Stomach (tissue), 9 donors: Measurements from ENCODE around the gene FAM117A. TPM values are rescaled to one million over a fixed set of nuclear protein-coding genes. Genes with fewer than 3 reads are reported as not detected.

Source experiments
- DNase-seq, 2 donors: peaks; one replicate each; pipeline versions ENCODE4 v3.0.0 to v3.0.0-alpha.2; 2013 to 2019
- H3K27ac ChIP-seq, 5 donors: fragments of 200-600 bp in 4 of 5; sonication (generic) in 4 of 5; one replicate each; pipeline ENCODE4 v1.5.1; 2013 to 2019; ENCODE audit warnings: mild to moderate bottlenecking in 1 of 5, moderate library complexity in 1 of 5
- H3K27me3 ChIP-seq, 3 donors: fragments of 200-600 bp; sonication (generic); one replicate each; pipeline ENCODE4 v1.5.1; 2017 to 2019; ENCODE audit warnings: mixed run types in 1 of 3
- H3K36me3 ChIP-seq, 4 donors: fragments of 200-600 bp; sonication (generic); 1 replicate in 3 of 4; 2 replicates in 1 of 4; pipeline ENCODE4 v1.5.1; 2016 to 2019
- H3K4me1 ChIP-seq, 4 donors: fragments of 200-600 bp; sonication (generic); one replicate each; pipeline ENCODE4 v1.5.1; 2016 to 2019
- H3K4me3 ChIP-seq, 4 donors: fragments of 200-600 bp; sonication (generic) in 3 of 4; one replicate each; pipeline ENCODE4 v1.5.1; 2016 to 2019; ENCODE audit warnings: mild to moderate bottlenecking in 1 of 4
- H3K9me3 ChIP-seq, 4 donors: fragments of 200-600 bp; sonication (generic); one replicate each; pipeline ENCODE4 v1.5.1; 2016 to 2019
- CTCF ChIP-seq, 7 experiments: fragments of 450-650 bp in 4 of 7; fragments of 200-600 bp in 3 of 7; sonication (generic) in 3 of 7; IDR thresholded peaks; one replicate each; pipeline ENCODE4 v1.5.1; 2016 to 2019; ENCODE audit warnings: antibody characterized with exemption in 7 of 7, control low read depth in 2 of 7, mild to moderate bottlenecking in 1 of 7
- EP300 ChIP-seq: sonication (generic); formaldehyde crosslinking; IDR thresholded peaks from one replicate; pipeline ENCODE4 v1.6.1; 2017; ENCODE audit warnings: antibody characterized with exemption
- POLR2A ChIP-seq, 4 donors: fragments of 450-650 bp; IDR thresholded peaks; one replicate each; pipeline ENCODE4 v1.6.1; 2016; ENCODE audit warnings: antibody characterized with exemption in 4 of 4, control low read depth in 2 of 4, mild to moderate bottlenecking in 1 of 4, moderate library complexity in 1 of 4
- POLR2AphosphoS5 ChIP-seq, 3 donors: sonication (generic); formaldehyde crosslinking; IDR thresholded peaks; one replicate each; pipeline ENCODE4 v1.6.1; 2016; ENCODE audit warnings: antibody characterized with exemption in 3 of 3
- WGBS, 5 donors: extraction: QIAGEN DNeasy Blood & Tissue Kit in 3 of 5; methylation state at CpG; one replicate each; pipeline versions ENCODE4 v1.1.5 to v1.1.7; 2013 to 2018; 5-methylcytosine and 5-hydroxymethylcytosine counted together
- intact Hi-C: fragments of 100-400 bp; cut with DNase I; formaldehyde crosslinking; loops from one replicate; pipeline ENCODE4 v1.15.1; 2023; ENCODE audit warnings: low total_unique reads
- polyA plus RNA-seq, 3 donors: library from polyadenylated mRNA; stranded (reverse); fragments of 200-250 nt; gene quantifications; one replicate each; pipeline ENCODE4 v1.2.3, GENCODE V29; 2013
- total RNA-seq, 5 donors: library from RNA; depleted of rRNA; stranded (reverse); fragments of >200 nt; gene quantifications; one replicate each; pipeline versions ENCODE4 v1.1.0 to v1.2.3, GENCODE V29; 2014 to 2016
- donor health status: healthy with polysubstance abuse.
- donor health status: Bipolar disorder and iron deficiency.
- donor health status: healthy.

Gene FAM117A
- total and polyA plus RNA-seq, 8 donors: 0.58 to 39.7 (median 6.1) TPM

DNA sequence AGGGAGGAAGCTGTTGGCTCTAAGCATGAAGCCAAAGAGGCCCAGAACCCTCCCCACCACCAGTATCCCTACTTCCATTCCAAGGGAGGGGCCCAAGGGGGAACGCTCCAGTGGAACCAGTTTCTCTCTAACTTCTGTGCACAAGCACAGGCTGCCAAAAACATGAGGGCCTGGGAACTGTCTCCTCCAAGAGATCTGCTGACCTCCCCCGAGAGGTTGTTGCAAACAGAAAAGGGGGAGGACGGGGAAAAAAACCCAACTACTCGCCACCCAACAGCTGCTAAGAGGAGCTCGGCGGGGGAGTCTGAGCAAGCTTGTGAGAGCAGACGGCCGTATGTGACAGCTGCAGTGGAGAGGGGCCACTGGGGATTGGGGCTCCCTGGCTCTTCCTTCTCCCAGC, 40.5 kb downstream of the FAM117A start:
- Histone ChIP-seq H3K4me1 (peaks cover 10 to 38% (median 23%) of the 10 kb centered on the region in 4 donors), H3K4me3 (no peak overlapping the region), H3K36me3 (peaks cover 16 to 53% (median 49%) of the 10 kb centered on the region in 4 donors), H3K27ac (peak overlapping the region in 4 of 5 donors; percentile 41 to 71 (median 52)), H3K27me3 (no peaks in the 10 kb centered on the region), H3K9me3 (no peaks in the 10 kb centered on the region)
- DNase-seq: peak in 1 of 2 donors; percentile 89
- TF ChIP-seq POLR2A (IDR thresholded peaks at IDR 0.05): no peak
- TF ChIP-seq CTCF (IDR thresholded peaks at IDR 0.05): no peak
- no peak for TF ChIP-seq POLR2AphosphoS5 (IDR thresholded peaks at IDR 0.05)
- no peak for TF ChIP-seq EP300
- intact Hi-C loops: no loop called here
- 38 to 67% (median 58%) methylated on average over 7 to 8 of the region's 8 CpGs for WGBS, 5 donors

DNA sequence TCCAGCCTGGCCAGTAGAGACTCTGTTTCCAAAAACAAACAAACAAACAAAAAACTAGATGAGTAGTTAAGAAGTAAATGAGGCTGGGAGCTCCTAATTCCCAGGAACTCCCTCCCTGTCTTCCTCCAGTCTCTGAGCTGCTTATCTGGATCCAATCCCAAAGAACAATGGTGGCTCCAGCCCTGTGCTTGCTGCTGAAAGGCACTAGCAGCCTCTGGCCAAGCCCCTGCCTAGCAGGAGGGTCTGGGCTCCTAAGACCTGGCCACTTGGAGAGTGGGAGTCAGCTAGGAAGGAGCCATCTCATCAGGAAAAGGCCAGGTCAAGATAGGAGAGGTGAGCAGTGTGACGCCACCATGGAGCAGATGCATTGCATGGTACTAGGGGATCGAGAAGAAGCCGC, 41.9 kb downstream of the FAM117A start:
- Histone ChIP-seq H3K4me3 (no peak overlapping the region), H3K9me3 (no peaks in the 10 kb centered on the region), H3K27ac (peak overlapping the region in 2 of 5 donors; percentile 41 to 71), H3K27me3 (no peaks in the 10 kb centered on the region), H3K4me1 (peaks cover 14 to 36% (median 22%) of the 10 kb centered on the region in 4 donors), H3K36me3 (peaks cover 27 to 67% (median 62%) of the 10 kb centered on the region in 4 donors)
- intact Hi-C loops: no loop called here
- WGBS, 5 donors: 90 to 100% (median 100%) methylated on average over 3 of the region's 3 CpGs
- no peak for TF ChIP-seq POLR2AphosphoS5 (IDR thresholded peaks at IDR 0.05)
- TF ChIP-seq POLR2A (IDR thresholded peaks at IDR 0.05): no peak
- no peak for TF ChIP-seq CTCF (IDR thresholded peaks at IDR 0.05)
- no peak for TF ChIP-seq EP300
- DNase-seq: no peak

DNA sequence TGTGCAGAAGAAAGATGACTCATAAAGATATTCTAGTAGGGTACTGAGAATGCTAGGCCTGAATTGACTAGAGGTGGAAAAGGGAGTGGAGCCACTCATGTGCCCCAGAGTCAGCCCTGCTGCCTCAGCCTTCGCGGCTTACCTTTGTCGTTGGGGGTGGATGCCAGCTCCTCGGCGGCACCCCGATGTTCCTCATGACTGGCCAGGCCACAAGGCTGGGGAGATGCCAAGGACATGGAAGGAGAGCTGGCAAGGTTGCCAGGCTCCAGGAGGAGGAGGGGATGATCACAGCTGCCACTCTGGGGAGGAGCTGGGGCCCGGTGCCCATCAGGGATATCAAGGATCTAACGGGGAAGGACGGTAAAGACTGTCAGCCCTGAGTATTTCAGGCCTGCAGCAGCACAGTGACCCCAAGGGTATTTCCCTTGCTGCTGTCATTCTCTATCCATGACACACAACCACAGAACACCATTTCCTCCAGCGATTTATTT, 46.5 kb downstream of the FAM117A start:
- intact Hi-C loops: loop anchor here (10.0 kb wide), 2 partner anchors 47 to 137 kb away; partner anchors contain the start of gene FAM117A
- TF ChIP-seq CTCF (IDR thresholded peaks at IDR 0.05): no peak
- no peak for TF ChIP-seq EP300
- TF ChIP-seq POLR2AphosphoS5 (IDR thresholded peaks at IDR 0.05): no peak
- TF ChIP-seq POLR2A (IDR thresholded peaks at IDR 0.05): no peak
- DNase-seq: peak in 1 of 2 donors; percentile 46
- H3K4me1 ChIP-seq: peaks cover 15 to 37% (median 26%) of the 10 kb centered on the region in 4 donors
- no peak overlapping the region for H3K4me3 ChIP-seq
- H3K27me3 ChIP-seq: no peaks in the 10 kb centered on the region
- WGBS, 5 donors: 42 to 78% (median 44%) methylated on average over 10 of the region's 10 CpGs
- H3K27ac ChIP-seq: peak overlapping the region in 3 of 5 donors; percentile 19 to 69 (median 52)
- H3K9me3 ChIP-seq: no peaks in the 10 kb centered on the region
- peaks cover 27 to 96% (median 95%) of the 10 kb centered on the region in 4 donors for H3K36me3 ChIP-seq

GRCh38 chr17:49716668-49717364, 47.1 kb downstream of the FAM117A start:
- intact Hi-C loops: loop anchor here (10.0 kb wide), 2 partner anchors 48 to 138 kb away; partner anchors contain the start of gene FAM117A
- DNase-seq: no peak
- Histone ChIP-seq H3K27me3 (no peaks in the 10 kb centered on the region), H3K4me1 (peaks cover 15 to 33% (median 25%) of the 10 kb centered on the region in 4 donors), H3K36me3 (peaks cover 30 to 98% (median 95%) of the 10 kb centered on the region in 4 donors), H3K9me3 (no peaks in the 10 kb centered on the region), H3K27ac (peak overlapping the region in 4 of 5 donors; percentile 24 to 69 (median 47)), H3K4me3 (no peak overlapping the region)
- 32 to 76% (median 37%) methylated on average over 1 of the region's 1 CpG for WGBS, 5 donors
- TF ChIP-seq EP300 (no peak), POLR2AphosphoS5 (IDR thresholded peaks at IDR 0.05) (no peak), POLR2A (IDR thresholded peaks at IDR 0.05) (no peak), CTCF (IDR thresholded peaks at IDR 0.05) (no peak)
